GM23338 (cell line): ENCODE results near the gene MS4A8. TPM values are rescaled to one million over a fixed set of nuclear protein-coding genes. Genes with fewer than 3 reads are reported as not detected.

Experiments
- ATAC-seq: fragments of 200-7000 bp; cut with Tn5 transposase; 3 replicates; pipeline ENCODE4 v1.9.1; 2020
- DNase-seq: peaks from one replicate; pipeline ENCODE4 v3.0.0-alpha.2; 2015; ENCODE audit warnings: low spot score
- H2AFZ ChIP-seq: fragments of 200-600 bp; sonication (generic); 2 replicates; pipeline ENCODE4 v1.8.0; 2016; ENCODE audit warnings: antibody characterized with exemption, mild to moderate bottlenecking, moderate library complexity
- H3F3A ChIP-seq: fragments of 200-600 bp; sonication (generic); replicated peaks from 2 replicates; pipeline ENCODE4 v1.8.0; 2017; ENCODE audit warnings: antibody characterized with exemption, mixed run types, low read depth
- H3K27ac ChIP-seq: fragments of 200-600 bp; sonication (generic); 2 replicates; pipeline ENCODE4 v1.6.1; 2016; ENCODE audit warnings: low read depth
- H3K27me3 ChIP-seq: fragments of 200-600 bp; sonication (generic); 2 replicates; pipeline ENCODE4 v1.8.0; 2016; ENCODE audit warnings: mild to moderate bottlenecking, mixed run types, moderate library complexity; ENCODE audit not compliant: insufficient read depth
- H3K36me3 ChIP-seq: fragments of 200-600 bp; sonication (generic); 2 replicates; pipeline ENCODE4 v1.8.0; 2016; ENCODE audit warnings: mild to moderate bottlenecking; ENCODE audit not compliant: insufficient read depth
- H3K4me1 ChIP-seq: fragments of 200-600 bp; sonication (generic); 2 replicates; pipeline ENCODE4 v1.8.0; 2016; ENCODE audit warnings: mild to moderate bottlenecking, moderate library complexity; ENCODE audit not compliant: insufficient read depth
- H3K4me2 ChIP-seq: fragments of 200-600 bp; sonication (generic); 2 replicates; pipeline ENCODE4 v1.7.1; 2017; ENCODE audit warnings: mixed run types
- H3K4me3 ChIP-seq: fragments of 200-600 bp; sonication (generic); 2 replicates; pipeline ENCODE4 v1.6.1; 2016; ENCODE audit warnings: mixed run types
- H3K79me2 ChIP-seq: fragments of 200-600 bp; sonication (generic); replicated peaks from 2 replicates; pipeline ENCODE4 v1.8.0; 2017; ENCODE audit warnings: mild to moderate bottlenecking; ENCODE audit not compliant: insufficient read depth
- H3K9me2 ChIP-seq: fragments of 200-600 bp; sonication (generic); 2 replicates; pipeline ENCODE4 v1.8.0; 2017; ENCODE audit not compliant: insufficient read depth
- H4K20me1 ChIP-seq: fragments of 200-600 bp; sonication (generic); replicated peaks from 2 replicates; pipeline ENCODE4 v1.8.0; 2017; ENCODE audit warnings: mild to moderate bottlenecking; ENCODE audit not compliant: insufficient read depth
- H3K27ac Mint-ChIP-seq: 2 replicates; pipeline ENCODE4 v1.8.0; 2020; ENCODE audit warnings: inconsistent platforms, mild to moderate bottlenecking, moderate library complexity, mixed read lengths
- H3K27me3 Mint-ChIP-seq: 3 replicates; pipeline ENCODE4 v1.8.0; 2022; ENCODE audit warnings: low read depth, mild to moderate bottlenecking, moderate library complexity, mixed read lengths, inconsistent platforms; ENCODE audit not compliant: insufficient read depth, poor library complexity
- H3K36me3 Mint-ChIP-seq: 3 replicates; pipeline ENCODE4 v1.8.0; 2021; ENCODE audit warnings: low read depth, mild to moderate bottlenecking, inconsistent platforms, moderate library complexity, mixed read lengths
- H3K4me1 Mint-ChIP-seq: 3 replicates; pipeline ENCODE4 v1.8.0; 2020; ENCODE audit warnings: mild to moderate bottlenecking, inconsistent platforms, mixed read lengths
- H3K4me3 Mint-ChIP-seq: 3 replicates; pipeline ENCODE4 v1.8.0; 2021; ENCODE audit warnings: moderate library complexity, mild to moderate bottlenecking, inconsistent platforms, mixed read lengths
- H3K9me3 Mint-ChIP-seq: 3 replicates; pipeline ENCODE4 v1.8.0; 2020; ENCODE audit warnings: moderate library complexity, mild to moderate bottlenecking, inconsistent platforms, mixed read lengths
- CREB1 ChIP-seq: fragments of 250-450 bp; sonication (Bioruptor Pico); IDR thresholded peaks from 2 replicates; pipeline ENCODE4 v1.5.0; 2020; ENCODE audit warnings: low read depth, mild to moderate bottlenecking, moderate library complexity
- EZH2 ChIP-seq: fragments of 200-600 bp; sonication (generic); IDR thresholded peaks from one replicate; pipeline ENCODE4 v1.8.0; 2017; ENCODE audit warnings: antibody characterized with exemption, mild to moderate bottlenecking, low read depth; ENCODE audit not compliant: unreplicated experiment
- EZH2phosphoT487 ChIP-seq: fragments of 200-600 bp; sonication (generic); IDR thresholded peaks from one replicate; pipeline ENCODE4 v1.8.1; 2018; ENCODE audit warnings: antibody characterized with exemption; ENCODE audit not compliant: unreplicated experiment
- JUNB ChIP-seq: IDR thresholded peaks from one replicate; pipeline ENCODE4 v1.6.1; 2016; ENCODE audit warnings: antibody characterized with exemption; ENCODE audit not compliant: unreplicated experiment
- NANOG ChIP-seq: IDR thresholded peaks from 2 replicates; pipeline ENCODE4 v1.6.1; 2016; ENCODE audit warnings: antibody characterized with exemption, borderline replicate concordance
- POLR2AphosphoS5 ChIP-seq: IDR thresholded peaks from 2 replicates; pipeline ENCODE4 v1.6.1; 2016; ENCODE audit warnings: antibody characterized with exemption, low read depth
- STAT1 ChIP-seq: IDR thresholded peaks from one replicate; pipeline ENCODE4 v1.6.1; 2016; ENCODE audit warnings: antibody characterized with exemption; ENCODE audit not compliant: unreplicated experiment
- ZNF114 ChIP-seq: fragments of 250-450 bp; sonication (Bioruptor Pico); IDR thresholded peaks from 2 replicates; pipeline ENCODE4 v1.5.0; 2020; ENCODE audit warnings: mild to moderate bottlenecking, moderate library complexity
- ZNF331 ChIP-seq: fragments of 250-450 bp; sonication (Bioruptor Pico); IDR thresholded peaks from 2 replicates; pipeline ENCODE4 v1.5.0; 2020; ENCODE audit warnings: low read depth, mild to moderate bottlenecking, moderate library complexity
- polyA plus RNA-seq: library from polyadenylated mRNA; unstranded; fragments of >200 nt; fragmentation: Nextera tagmentation; extraction: Ambion mirVana; gene quantifications from 2 replicates; pipeline ENCODE4 v1.2.1, GENCODE V29; 2016
- total RNA-seq: library from RNA; depleted of rRNA; stranded (reverse); fragments of >200 nt; shearing (Covaris generic); gene quantifications from 2 replicates; pipeline ENCODE4 v1.2.3, GENCODE V29; 2014
- TF ChIP-seq, protein P1 (sequence below): fragments of 250-450 bp; sonication (Bioruptor Pico); IDR thresholded peaks from 2 replicates; pipeline ENCODE4 v1.5.0; 2020; ENCODE audit warnings: mild to moderate bottlenecking, moderate library complexity
- TF ChIP-seq, protein P2 (sequence below): IDR thresholded peaks from one replicate; pipeline ENCODE4 v1.6.1; 2018; ENCODE audit warnings: antibody characterized with exemption; ENCODE audit not compliant: unreplicated experiment
- TF ChIP-seq, protein P3 (sequence below): IDR thresholded peaks from 2 replicates; pipeline ENCODE4 v1.6.1; 2016; ENCODE audit warnings: antibody characterized with exemption
- TF ChIP-seq, protein P4 (sequence below), 2 experiments: fragments of 200-600 bp in 1 of 2; sonication (generic) in 1 of 2; conservative IDR thresholded peaks; 2 replicates each; pipeline versions ENCODE4 v1.5.1 to v1.6.1; 2016 to 2017; ENCODE audit warnings: antibody characterized with exemption in 2 of 2, low read depth in 2 of 2, mild to moderate bottlenecking in 2 of 2, moderate library complexity in 1 of 2

MS4A8 gene
- total and polyA plus RNA-seq, 2 experiments from 2014 or later: not detected

DNA sequence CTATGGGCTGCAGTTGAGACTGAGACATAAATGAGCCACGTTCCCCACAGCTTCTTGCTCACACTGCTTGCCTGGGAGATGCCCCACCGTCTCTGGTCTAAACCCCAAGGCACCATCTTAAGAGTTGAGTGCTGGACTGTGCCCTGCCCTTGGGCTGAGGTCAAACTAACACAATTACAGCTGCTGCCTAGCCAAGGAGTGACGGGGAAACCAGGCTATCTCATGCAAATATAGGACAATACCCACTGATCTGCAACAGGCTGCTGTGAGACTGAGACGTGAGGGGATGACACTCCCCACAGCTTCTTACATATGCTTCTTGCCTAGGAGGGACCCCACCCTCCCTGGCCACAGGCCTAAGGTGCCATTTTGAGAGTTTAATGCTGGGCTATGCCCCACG, 7.8 kb upstream of the MS4A8 start:
- no peaks in the 10 kb centered on the region for H3K27me3 ChIP-seq
- H3K4me1 Mint-ChIP-seq: no peaks in the 10 kb centered on the region
- no peak overlapping the region for H3K27ac Mint-ChIP-seq
- no peaks in the 10 kb centered on the region; the same call in 1 of the 2 replicates for H3K9me2 ChIP-seq
- TF ChIP-seq, protein P1, sequence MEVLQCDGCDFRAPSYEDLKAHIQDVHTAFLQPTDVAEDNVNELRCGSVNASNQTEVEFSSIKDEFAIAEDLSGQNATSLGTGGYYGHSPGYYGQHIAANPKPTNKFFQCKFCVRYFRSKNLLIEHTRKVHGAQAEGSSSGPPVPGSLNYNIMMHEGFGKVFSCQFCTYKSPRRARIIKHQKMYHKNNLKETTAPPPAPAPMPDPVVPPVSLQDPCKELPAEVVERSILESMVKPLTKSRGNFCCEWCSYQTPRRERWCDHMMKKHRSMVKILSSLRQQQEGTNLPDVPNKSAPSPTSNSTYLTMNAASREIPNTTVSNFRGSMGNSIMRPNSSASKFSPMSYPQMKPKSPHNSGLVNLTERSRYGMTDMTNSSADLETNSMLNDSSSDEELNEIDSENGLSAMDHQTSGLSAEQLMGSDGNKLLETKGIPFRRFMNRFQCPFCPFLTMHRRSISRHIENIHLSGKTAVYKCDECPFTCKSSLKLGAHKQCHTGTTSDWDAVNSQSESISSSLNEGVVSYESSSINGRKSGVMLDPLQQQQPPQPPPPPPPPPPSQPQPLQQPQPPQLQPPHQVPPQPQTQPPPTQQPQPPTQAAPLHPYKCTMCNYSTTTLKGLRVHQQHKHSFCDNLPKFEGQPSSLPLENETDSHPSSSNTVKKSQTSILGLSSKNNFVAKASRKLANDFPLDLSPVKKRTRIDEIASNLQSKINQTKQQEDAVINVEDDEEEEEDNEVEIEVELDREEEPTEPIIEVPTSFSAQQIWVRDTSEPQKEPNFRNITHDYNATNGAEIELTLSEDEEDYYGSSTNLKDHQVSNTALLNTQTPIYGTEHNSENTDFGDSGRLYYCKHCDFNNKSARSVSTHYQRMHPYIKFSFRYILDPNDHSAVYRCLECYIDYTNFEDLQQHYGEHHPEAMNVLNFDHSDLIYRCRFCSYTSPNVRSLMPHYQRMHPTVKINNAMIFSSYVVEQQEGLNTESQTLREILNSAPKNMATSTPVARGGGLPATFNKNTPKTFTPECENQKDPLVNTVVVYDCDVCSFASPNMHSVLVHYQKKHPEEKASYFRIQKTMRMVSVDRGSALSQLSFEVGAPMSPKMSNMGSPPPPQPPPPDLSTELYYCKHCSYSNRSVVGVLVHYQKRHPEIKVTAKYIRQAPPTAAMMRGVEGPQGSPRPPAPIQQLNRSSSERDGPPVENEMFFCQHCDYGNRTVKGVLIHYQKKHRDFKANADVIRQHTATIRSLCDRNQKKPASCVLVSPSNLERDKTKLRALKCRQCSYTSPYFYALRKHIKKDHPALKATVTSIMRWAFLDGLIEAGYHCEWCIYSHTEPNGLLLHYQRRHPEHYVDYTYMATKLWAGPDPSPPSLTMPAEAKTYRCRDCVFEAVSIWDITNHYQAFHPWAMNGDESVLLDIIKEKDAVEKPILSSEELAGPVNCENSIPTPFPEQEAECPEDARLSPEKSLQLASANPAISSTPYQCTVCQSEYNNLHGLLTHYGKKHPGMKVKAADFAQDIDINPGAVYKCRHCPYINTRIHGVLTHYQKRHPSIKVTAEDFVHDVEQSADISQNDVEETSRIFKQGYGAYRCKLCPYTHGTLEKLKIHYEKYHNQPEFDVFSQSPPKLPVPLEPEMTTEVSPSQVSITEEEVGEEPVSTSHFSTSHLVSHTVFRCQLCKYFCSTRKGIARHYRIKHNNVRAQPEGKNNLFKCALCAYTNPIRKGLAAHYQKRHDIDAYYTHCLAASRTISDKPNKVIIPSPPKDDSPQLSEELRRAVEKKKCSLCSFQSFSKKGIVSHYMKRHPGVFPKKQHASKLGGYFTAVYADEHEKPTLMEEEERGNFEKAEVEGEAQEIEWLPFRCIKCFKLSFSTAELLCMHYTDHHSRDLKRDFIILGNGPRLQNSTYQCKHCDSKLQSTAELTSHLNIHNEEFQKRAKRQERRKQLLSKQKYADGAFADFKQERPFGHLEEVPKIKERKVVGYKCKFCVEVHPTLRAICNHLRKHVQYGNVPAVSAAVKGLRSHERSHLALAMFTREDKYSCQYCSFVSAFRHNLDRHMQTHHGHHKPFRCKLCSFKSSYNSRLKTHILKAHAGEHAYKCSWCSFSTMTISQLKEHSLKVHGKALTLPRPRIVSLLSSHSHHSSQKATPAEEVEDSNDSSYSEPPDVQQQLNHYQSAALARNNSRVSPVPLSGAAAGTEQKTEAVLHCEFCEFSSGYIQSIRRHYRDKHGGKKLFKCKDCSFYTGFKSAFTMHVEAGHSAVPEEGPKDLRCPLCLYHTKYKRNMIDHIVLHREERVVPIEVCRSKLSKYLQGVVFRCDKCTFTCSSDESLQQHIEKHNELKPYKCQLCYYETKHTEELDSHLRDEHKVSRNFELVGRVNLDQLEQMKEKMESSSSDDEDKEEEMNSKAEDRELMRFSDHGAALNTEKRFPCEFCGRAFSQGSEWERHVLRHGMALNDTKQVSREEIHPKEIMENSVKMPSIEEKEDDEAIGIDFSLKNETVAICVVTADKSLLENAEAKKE: no peak
- TF ChIP-seq NANOG: no peak
- no peak for TF ChIP-seq CREB1 (CRISPR knock-in tag)
- TF ChIP-seq EZH2phosphoT487: no peak
- TF ChIP-seq, protein P2, sequence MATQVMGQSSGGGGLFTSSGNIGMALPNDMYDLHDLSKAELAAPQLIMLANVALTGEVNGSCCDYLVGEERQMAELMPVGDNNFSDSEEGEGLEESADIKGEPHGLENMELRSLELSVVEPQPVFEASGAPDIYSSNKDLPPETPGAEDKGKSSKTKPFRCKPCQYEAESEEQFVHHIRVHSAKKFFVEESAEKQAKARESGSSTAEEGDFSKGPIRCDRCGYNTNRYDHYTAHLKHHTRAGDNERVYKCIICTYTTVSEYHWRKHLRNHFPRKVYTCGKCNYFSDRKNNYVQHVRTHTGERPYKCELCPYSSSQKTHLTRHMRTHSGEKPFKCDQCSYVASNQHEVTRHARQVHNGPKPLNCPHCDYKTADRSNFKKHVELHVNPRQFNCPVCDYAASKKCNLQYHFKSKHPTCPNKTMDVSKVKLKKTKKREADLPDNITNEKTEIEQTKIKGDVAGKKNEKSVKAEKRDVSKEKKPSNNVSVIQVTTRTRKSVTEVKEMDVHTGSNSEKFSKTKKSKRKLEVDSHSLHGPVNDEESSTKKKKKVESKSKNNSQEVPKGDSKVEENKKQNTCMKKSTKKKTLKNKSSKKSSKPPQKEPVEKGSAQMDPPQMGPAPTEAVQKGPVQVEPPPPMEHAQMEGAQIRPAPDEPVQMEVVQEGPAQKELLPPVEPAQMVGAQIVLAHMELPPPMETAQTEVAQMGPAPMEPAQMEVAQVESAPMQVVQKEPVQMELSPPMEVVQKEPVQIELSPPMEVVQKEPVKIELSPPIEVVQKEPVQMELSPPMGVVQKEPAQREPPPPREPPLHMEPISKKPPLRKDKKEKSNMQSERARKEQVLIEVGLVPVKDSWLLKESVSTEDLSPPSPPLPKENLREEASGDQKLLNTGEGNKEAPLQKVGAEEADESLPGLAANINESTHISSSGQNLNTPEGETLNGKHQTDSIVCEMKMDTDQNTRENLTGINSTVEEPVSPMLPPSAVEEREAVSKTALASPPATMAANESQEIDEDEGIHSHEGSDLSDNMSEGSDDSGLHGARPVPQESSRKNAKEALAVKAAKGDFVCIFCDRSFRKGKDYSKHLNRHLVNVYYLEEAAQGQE: no peak
- TF ChIP-seq EZH2: no peak
- TF ChIP-seq JUNB: no peak
- TF ChIP-seq POLR2AphosphoS5: no peak
- TF ChIP-seq ZNF114 (CRISPR knock-in tag): no peak
- TF ChIP-seq, protein P3, sequence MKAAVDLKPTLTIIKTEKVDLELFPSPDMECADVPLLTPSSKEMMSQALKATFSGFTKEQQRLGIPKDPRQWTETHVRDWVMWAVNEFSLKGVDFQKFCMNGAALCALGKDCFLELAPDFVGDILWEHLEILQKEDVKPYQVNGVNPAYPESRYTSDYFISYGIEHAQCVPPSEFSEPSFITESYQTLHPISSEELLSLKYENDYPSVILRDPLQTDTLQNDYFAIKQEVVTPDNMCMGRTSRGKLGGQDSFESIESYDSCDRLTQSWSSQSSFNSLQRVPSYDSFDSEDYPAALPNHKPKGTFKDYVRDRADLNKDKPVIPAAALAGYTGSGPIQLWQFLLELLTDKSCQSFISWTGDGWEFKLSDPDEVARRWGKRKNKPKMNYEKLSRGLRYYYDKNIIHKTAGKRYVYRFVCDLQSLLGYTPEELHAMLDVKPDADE: no peak
- no peak for TF ChIP-seq ZNF331 (CRISPR knock-in tag)
- TF ChIP-seq STAT1: no peak
- TF ChIP-seq, protein P4, sequence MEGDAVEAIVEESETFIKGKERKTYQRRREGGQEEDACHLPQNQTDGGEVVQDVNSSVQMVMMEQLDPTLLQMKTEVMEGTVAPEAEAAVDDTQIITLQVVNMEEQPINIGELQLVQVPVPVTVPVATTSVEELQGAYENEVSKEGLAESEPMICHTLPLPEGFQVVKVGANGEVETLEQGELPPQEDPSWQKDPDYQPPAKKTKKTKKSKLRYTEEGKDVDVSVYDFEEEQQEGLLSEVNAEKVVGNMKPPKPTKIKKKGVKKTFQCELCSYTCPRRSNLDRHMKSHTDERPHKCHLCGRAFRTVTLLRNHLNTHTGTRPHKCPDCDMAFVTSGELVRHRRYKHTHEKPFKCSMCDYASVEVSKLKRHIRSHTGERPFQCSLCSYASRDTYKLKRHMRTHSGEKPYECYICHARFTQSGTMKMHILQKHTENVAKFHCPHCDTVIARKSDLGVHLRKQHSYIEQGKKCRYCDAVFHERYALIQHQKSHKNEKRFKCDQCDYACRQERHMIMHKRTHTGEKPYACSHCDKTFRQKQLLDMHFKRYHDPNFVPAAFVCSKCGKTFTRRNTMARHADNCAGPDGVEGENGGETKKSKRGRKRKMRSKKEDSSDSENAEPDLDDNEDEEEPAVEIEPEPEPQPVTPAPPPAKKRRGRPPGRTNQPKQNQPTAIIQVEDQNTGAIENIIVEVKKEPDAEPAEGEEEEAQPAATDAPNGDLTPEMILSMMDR (conservative IDR thresholded peaks at IDR 0.05; ENCODE audit: low read depth in 2 of 2): no peak
- H3K36me3 ChIP-seq: no peaks in the 10 kb centered on the region
- H3F3A ChIP-seq: no peaks in the 10 kb centered on the region
- no peak overlapping the region for H3K4me3 ChIP-seq
- no peaks in the 10 kb centered on the region for H3K4me1 ChIP-seq
- H4K20me1 ChIP-seq: no peaks in the 10 kb centered on the region
- H3K4me2 ChIP-seq: no peak overlapping the region
- ATAC-seq (no peak), DNase-seq (no peak)
- H3K79me2 ChIP-seq: no peaks in the 10 kb centered on the region
- H3K27ac ChIP-seq: no peak overlapping the region
- H2AFZ ChIP-seq: no peak overlapping the region
- H3K36me3 Mint-ChIP-seq: no peaks in the 10 kb centered on the region
- H3K9me3 Mint-ChIP-seq: no peaks in the 10 kb centered on the region
- H3K4me3 Mint-ChIP-seq: no peak overlapping the region
- H3K27me3 Mint-ChIP-seq: peaks cover 10% of the 10 kb centered on the region
